Activated CD4-positive, alpha-beta memory T cell treated with anti-CD3 and anti-CD28 coated beads for 36 hours (primary cell): ENCODE measurements around the gene SEZ6L2. TPM values are rescaled to one million over a fixed set of nuclear protein-coding genes. Genes with fewer than 3 reads are reported as not detected.
"Not testable (repeated sequence)": the region's sequence is repeated elsewhere in the genome, so short reads cannot be mapped to it uniquely, and the experiment has no call there.

Experiments
- CTCF ChIA-PET: fragments of 350-600 bp; sonication (Branson Sonifier 250); formaldehyde crosslinking; loops from one replicate; lab custom pipeline; 2021; ENCODE audit warnings: antibody characterized with exemption, inconsistent platforms; lab: Charles Lee
- POLR2A ChIA-PET: fragments of 350-600 bp; sonication (Branson Sonifier 250); formaldehyde crosslinking; loops from one replicate; lab custom pipeline; 2021; ENCODE audit warnings: antibody characterized with exemption; lab: Charles Lee
- DNase-seq: peaks from one replicate; pipeline ENCODE4 v3.0.0-alpha.2; 2020
- H3K27ac Mint-ChIP-seq: one replicate; pipeline ENCODE4 v1.8.0; 2021; ENCODE audit warnings: mixed read lengths
- H3K27me3 Mint-ChIP-seq: one replicate; pipeline ENCODE4 v1.8.0; 2021; ENCODE audit warnings: mixed read lengths
- H3K36me3 Mint-ChIP-seq: one replicate; pipeline ENCODE4 v1.8.0; 2021; ENCODE audit warnings: mixed read lengths
- H3K4me1 Mint-ChIP-seq: one replicate; pipeline ENCODE4 v1.8.0; 2021; ENCODE audit warnings: low read depth, mixed read lengths
- H3K4me3 Mint-ChIP-seq: one replicate; pipeline ENCODE4 v1.8.0; 2021; ENCODE audit warnings: mild to moderate bottlenecking, mixed read lengths
- H3K9me3 Mint-ChIP-seq: one replicate; pipeline ENCODE4 v1.8.0; 2021; ENCODE audit warnings: mixed read lengths
- intact Hi-C: fragments of 100-400 bp; cut with micrococcal nuclease; formaldehyde crosslinking; loops from one replicate; pipeline ENCODE4 v1.15.1; 2023
- total RNA-seq, 2 experiments: library from RNA; stranded (reverse); gene quantifications; one replicate each; pipeline ENCODE4 v1.2.3, GENCODE V29; 2021

SEZ6L2 gene
- total RNA-seq, 2 experiments from 2014 or later, result 0.38 to 0.58 TPM

DNA sequence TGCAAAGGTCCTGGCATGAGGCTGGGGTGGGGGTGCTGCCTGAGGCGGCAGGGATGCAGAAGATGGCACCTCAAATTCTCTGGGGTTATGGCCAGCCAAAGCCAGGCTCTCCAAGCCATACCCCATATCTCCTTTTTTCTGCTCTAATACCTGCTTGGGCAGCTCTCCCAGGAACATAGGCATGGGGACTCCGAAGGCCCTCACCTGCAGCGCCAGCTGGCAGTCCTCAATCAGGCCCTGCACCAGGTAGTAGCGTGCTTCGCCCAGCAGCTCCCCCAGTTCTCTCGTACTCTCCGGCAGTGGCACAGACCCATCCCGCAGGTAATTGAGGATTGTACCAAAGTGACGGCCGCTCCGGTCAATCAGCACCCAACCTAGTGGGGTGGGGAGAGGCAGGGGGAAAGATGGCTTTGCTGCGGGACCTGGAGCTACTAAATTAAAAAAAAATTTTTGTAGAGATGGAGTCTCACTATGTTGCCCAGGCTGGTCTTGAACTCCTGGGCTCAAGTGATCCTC lies 23.7 kb upstream of the SEZ6L2 start:
- Mint-ChIP-seq H3K9me3 (no peaks in the 10 kb centered on the region), H3K27me3 (no peaks in the 10 kb centered on the region), H3K4me3 (no peak overlapping the region), H3K36me3 (peaks cover 14% of the 10 kb centered on the region), H3K4me1 (peaks cover 44% of the 10 kb centered on the region), H3K27ac (no peak overlapping the region)
- DNase-seq, result no peak
- intact Hi-C loops, result no loop called here
- ChIA-PET CTCF (interaction anchor here (0.5 to 1.2 kb wide), 2 partner anchors 80 to 109 kb away, joined by 3 read pairs; no protein-coding TSS in a partner anchor), POLR2A (interaction anchor here (0.7 kb wide), 1 partner anchor 50 kb away, joined by 3 read pairs; the partner anchor contains the start of gene TAOK2)

DNA sequence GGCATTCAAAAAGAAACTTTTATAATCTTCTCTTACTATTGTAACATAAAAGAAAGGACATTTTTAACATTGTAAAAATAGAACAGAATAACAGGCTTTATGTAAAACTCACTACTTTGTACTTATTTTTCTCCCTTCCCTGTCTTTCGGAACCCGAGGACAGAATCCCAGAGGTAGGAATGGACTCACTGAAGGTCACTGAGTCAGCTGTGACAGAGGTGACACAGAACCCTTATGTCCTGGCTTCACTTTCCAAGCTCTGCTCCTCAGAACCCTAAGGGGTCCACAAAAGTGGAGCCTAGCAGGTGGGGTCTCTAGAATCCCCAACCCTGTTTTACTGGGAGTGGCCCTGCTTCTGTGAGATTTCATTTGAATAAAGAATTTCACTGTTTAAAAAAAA lies 23.0 kb upstream of the SEZ6L2 start:
- Mint-ChIP-seq H3K4me1 (peaks cover 40% of the 10 kb centered on the region), H3K27ac (no peak overlapping the region), H3K4me3 (no peak overlapping the region), H3K9me3 (no peaks in the 10 kb centered on the region), H3K36me3 (peaks cover 18% of the 10 kb centered on the region), H3K27me3 (no peaks in the 10 kb centered on the region)
- intact Hi-C loops, result no loop called here
- POLR2A ChIA-PET, result no interaction called here
- DNase-seq, result no peak
- CTCF ChIA-PET, result interaction anchor here (1.2 kb wide), 1 partner anchor 110 kb away, joined by 3 read pairs; no protein-coding TSS in a partner anchor

DNA sequence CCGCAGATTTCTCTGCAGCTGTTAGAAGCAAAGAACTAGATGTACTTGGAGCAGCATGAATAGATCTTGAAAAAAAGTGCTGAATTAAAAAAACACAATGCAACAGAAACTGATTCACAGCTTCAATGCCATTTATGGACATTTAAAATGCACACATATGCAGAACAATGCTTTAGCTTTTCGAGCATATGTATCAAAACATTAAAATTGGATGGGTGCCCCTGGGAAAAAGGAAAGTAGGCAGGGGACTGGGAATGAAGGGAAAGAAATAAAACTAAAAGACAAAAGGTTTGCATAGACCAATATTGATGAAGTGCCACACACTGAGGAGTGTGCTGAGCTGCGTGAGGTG lies 21.7 kb upstream of the SEZ6L2 start:
- Mint-ChIP-seq H3K4me3 (no peak overlapping the region), H3K9me3 (no peaks in the 10 kb centered on the region), H3K36me3 (peaks cover 18% of the 10 kb centered on the region), H3K27me3 (no peaks in the 10 kb centered on the region), H3K27ac (no peak overlapping the region), H3K4me1 (peaks cover 27% of the 10 kb centered on the region)
- intact Hi-C loops, result no loop called here
- no peak for DNase-seq
- ChIA-PET POLR2A (no interaction called here), CTCF (interaction anchor here (1.0 kb wide), 1 partner anchor 27 kb away, joined by 3 read pairs; no protein-coding TSS in a partner anchor)

DNA sequence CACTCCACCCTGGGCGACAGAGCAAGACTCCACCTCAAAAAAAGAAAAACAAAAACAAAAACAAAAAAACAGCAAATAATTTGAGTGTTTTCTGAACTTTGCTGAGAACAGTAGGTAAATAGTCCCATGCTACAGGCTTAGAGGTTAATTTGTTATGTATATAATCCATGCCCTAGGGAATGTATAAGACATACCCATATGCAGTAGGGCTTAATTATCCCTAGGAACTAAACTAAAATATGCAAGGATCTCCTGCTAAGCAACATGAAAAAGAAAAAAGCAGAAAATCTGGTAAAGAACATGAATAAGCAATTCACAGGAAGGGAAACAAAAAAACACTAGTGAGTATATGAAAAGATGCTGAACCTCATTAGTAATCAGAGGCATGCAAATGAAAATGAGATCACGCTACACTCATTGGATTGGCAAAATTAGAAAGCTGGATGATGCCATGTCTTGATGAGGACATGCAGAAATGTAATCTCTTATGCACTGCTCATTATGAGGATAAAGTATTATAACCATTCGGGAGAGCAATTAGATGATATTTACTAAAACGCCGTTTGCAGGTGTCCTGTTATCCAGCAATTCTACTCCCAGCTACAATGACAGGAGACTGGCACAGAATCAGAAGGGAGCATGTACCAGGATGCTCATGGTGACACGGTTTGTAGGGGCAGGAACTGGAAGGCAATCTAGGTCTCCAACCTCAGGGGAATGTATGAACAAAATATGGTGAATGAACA lies 21.1 kb upstream of the SEZ6L2 start:
- Mint-ChIP-seq H3K27ac (no peak overlapping the region), H3K4me3 (no peak overlapping the region), H3K4me1 (peaks cover 27% of the 10 kb centered on the region), H3K27me3 (no peaks in the 10 kb centered on the region), H3K9me3 (no peaks in the 10 kb centered on the region), H3K36me3 (peaks cover 18% of the 10 kb centered on the region)
- intact Hi-C loops, result no loop called here
- ChIA-PET POLR2A (no interaction called here), CTCF (interaction anchor here (1.0 kb wide), 1 partner anchor 28 kb away, joined by 3 read pairs; no protein-coding TSS in a partner anchor)
- DNase-seq, result no peak

DNA sequence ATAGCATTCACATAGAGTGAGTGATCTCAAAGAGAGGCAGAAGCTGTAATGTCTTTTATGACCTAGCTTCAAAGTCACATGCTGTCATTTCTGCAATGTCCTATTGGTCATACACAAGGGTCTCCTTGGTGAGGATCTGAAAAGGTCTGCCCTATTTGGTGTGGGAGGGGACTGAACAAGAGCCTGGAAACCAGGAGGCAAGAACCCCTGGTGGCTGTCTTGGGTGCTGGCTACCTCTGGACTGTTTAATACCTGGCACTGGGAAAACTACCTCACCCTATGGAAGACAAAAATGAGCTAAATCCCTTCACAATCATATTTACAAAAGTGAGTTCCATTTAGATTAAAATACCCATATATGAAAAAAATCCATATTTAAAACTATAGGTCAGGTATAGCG lies 17.6 kb upstream of the SEZ6L2 start:
- peaks cover 11% of the 10 kb centered on the region for H3K4me1 Mint-ChIP-seq
- CTCF ChIA-PET, result interaction anchor here (1.0 to 1.5 kb wide), 3 partner anchors 9 to 116 kb away, joined by 3 to 4 read pairs (median 4); partner anchors contain the start of gene KCTD13
- H3K36me3 Mint-ChIP-seq, result peaks cover 26% of the 10 kb centered on the region
- no peak overlapping the region for H3K4me3 Mint-ChIP-seq
- no peaks in the 10 kb centered on the region for H3K9me3 Mint-ChIP-seq
- intact Hi-C loops, result no loop called here
- H3K27me3 Mint-ChIP-seq, result no peaks in the 10 kb centered on the region
- POLR2A ChIA-PET, result interaction anchor here (1.1 to 1.7 kb wide), 2 partner anchors 9 to 15 kb away, joined by 3 to 7 read pairs; partner anchors contain the start of gene KCTD13
- no peak for DNase-seq
- no peak overlapping the region for H3K27ac Mint-ChIP-seq

DNA sequence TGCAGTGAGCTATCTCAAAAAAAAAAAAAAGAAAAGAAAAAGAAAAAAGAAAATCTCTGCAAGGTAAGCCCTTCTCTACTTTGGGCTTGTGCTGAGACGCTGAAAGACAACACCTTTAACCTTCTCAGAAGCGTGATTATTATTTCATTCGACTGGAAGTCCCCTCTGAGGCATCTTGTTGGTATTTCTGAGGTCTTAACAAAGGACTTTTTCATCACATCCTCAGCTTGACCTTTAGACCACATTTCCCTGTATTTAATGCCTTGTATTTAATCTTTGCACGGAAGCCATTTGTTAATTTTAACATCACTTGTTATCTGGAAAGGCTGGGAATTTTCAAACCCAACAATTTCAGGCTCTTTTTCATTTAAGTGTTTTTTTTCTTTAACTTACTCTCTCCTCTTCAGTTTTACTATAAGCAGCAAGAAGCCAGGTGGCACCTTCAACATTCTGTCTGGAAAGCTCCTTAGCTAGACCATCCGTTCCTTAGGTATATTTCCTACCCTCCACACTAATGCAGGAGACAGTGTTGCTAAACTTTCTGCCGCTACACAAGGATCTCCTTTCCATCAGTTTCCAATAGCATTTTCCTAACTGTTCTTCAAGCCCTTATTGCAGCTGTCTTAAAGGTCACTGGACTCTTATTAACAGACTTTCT lies 16.4 kb upstream of the SEZ6L2 start:
- H3K4me1 Mint-ChIP-seq, result peaks cover 5% of the 10 kb centered on the region
- no peak for DNase-seq
- no peak overlapping the region for H3K4me3 Mint-ChIP-seq
- no peaks in the 10 kb centered on the region for H3K9me3 Mint-ChIP-seq
- ChIA-PET POLR2A (interaction anchor here (1.1 to 1.7 kb wide), 2 partner anchors 10 to 14 kb away, joined by 3 to 7 read pairs; partner anchors contain the start of gene KCTD13), CTCF (interaction anchor here (0.9 to 1.0 kb wide), 2 partner anchors 11 to 90 kb away, joined by 3 to 4 read pairs; partner anchors contain the start of gene KCTD13)
- H3K36me3 Mint-ChIP-seq, result peaks cover 21% of the 10 kb centered on the region
- no peaks in the 10 kb centered on the region for H3K27me3 Mint-ChIP-seq
- intact Hi-C loops, result no loop called here
- H3K27ac Mint-ChIP-seq, result no peak overlapping the region

DNA sequence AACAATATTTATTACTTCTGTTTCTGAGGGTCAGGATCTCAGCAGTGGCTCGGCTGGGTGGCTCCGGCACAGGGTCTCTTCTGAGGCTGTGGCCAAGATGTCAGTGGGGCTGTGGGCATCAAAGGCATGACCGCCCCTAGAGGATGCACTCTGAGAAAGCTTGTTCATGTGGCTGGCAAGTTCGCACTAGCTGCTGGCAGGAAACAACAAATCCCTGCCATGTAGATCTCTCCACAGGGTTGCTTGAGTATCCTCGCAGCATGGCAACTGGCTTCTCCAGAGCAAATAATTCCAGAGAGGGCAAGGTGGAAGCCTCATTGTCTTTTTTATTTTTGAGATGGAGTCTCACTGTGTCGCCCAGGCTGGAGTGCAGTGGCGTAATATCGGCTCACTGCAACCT lies 14.2 kb upstream of the SEZ6L2 start:
- no peak overlapping the region for H3K27ac Mint-ChIP-seq
- CTCF ChIA-PET, result interaction anchor here (0.6 kb wide), 1 partner anchor 33 kb away, joined by 3 read pairs; no protein-coding TSS in a partner anchor
- H3K4me3 Mint-ChIP-seq, result no peak overlapping the region
- DNase-seq, result no peak
- POLR2A ChIA-PET, result no interaction called here
- no peaks in the 10 kb centered on the region for H3K27me3 Mint-ChIP-seq
- H3K9me3 Mint-ChIP-seq, result no peaks in the 10 kb centered on the region
- H3K4me1 Mint-ChIP-seq, result no peaks in the 10 kb centered on the region
- intact Hi-C loops, result no loop called here
- peaks cover 14% of the 10 kb centered on the region for H3K36me3 Mint-ChIP-seq

DNA sequence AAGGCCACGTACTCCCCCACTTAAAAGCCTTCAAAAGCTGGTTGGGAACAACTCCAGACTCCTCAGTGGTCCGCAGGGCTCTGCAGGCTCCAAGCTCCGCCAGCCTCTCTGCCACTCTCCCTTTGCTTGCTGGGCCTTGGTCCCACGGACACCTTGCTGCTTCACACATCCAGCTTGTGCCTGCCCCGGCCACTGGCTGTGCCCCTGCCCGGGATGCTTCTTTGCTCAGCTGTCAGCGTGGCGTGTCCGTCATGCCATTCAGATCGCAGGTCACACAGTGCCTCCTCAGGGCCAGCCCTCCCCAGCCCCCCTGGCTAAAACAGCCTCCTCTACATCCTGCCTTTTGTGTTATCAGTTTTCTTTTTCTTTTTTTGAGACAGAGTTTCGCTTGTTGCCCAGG lies 12.7 kb upstream of the SEZ6L2 start:
- Mint-ChIP-seq H3K36me3 (peaks cover 9% of the 10 kb centered on the region), H3K9me3 (no peaks in the 10 kb centered on the region), H3K4me1 (no peaks in the 10 kb centered on the region), H3K27ac (no peak overlapping the region), H3K27me3 (no peaks in the 10 kb centered on the region), H3K4me3 (no peak overlapping the region)
- intact Hi-C loops, result no loop called here
- POLR2A ChIA-PET, result interaction anchor here (1.2 kb wide), 1 partner anchor 14 kb away, joined by 4 read pairs; the partner anchor contains the start of gene KCTD13
- CTCF ChIA-PET, result no interaction called here
- no peak for DNase-seq

DNA sequence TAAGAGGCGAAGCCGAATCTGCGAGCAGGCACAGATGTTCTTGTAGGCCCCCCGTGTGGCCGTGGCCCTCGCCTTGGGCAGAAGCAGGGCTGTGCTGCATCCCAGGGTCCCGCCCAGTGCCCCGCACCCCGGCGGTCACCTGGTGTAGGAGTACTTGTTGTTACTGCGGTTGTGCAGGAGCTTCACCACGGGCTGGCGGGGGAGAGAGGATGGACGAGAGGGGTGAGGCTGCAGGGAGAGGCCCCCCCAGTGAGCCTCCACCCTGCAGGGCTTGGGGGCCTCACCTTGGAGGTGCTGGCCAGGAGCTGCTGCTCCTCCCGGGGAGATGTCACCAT lies 12.3 kb upstream of the SEZ6L2 start:
- POLR2A ChIA-PET, result interaction anchor here (1.2 kb wide), 1 partner anchor 14 kb away, joined by 4 read pairs; the partner anchor contains the start of gene KCTD13
- DNase-seq, result no peak
- Mint-ChIP-seq H3K36me3 (peaks cover 9% of the 10 kb centered on the region), H3K27ac (no peak overlapping the region), H3K27me3 (no peaks in the 10 kb centered on the region), H3K4me1 (no peaks in the 10 kb centered on the region), H3K9me3 (no peaks in the 10 kb centered on the region), H3K4me3 (no peak overlapping the region)
- CTCF ChIA-PET, result no interaction called here
- intact Hi-C loops, result no loop called here

DNA sequence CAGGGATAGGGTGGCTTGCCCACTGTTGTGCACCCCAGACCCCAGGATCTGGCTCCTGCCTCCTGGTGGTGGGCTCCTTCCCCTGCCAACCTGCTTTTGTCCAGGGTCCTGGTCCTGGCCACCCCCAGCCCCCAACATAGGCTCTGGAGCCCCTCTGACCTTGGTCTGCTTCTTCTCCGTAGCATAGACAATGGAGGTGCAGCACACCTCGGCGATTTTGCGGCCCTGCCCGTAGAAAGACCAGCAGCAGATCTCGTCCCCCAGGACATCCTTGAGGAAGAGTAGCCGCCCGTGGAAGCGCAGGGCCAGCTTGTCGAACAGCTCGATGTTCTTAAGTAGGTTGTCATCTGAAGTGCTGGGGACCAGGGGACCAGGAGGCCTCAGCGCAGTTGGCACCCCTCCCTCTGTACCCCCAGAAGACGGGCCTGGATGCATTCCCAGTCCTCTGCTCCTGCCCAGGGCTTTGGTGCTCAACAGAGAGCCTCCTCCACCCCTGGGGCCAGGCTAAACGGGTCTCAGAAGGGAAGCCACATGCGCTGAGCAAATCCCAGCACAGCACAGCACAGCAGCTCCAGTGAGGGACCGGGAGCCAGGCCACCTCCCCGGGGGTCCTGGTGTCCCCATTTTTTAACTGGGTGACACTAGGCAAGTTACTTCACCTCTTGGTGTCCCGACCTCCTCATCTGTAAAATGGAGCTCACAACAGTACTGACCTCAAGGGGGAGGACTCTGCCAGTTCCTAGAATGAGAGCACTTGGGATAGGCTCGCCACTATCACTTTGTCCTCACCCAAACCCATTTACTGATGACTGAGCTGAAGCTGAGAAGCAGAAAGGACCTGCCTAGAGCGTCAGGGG lies 11.7 kb upstream of the SEZ6L2 start:
- no peak for DNase-seq
- Mint-ChIP-seq H3K27me3 (no peaks in the 10 kb centered on the region), H3K9me3 (no peaks in the 10 kb centered on the region), H3K36me3 (peaks cover 9% of the 10 kb centered on the region), H3K27ac (no peak overlapping the region), H3K4me1 (no peaks in the 10 kb centered on the region), H3K4me3 (no peak overlapping the region)
- ChIA-PET CTCF (interaction anchor here (1.2 kb wide), 1 partner anchor 11 kb away, joined by 3 read pairs; the partner anchor contains the start of gene ASPHD1), POLR2A (interaction anchor here (1.2 kb wide), 1 partner anchor 15 kb away, joined by 4 read pairs; the partner anchor contains the start of gene KCTD13)
- intact Hi-C loops, result no loop called here

DNA sequence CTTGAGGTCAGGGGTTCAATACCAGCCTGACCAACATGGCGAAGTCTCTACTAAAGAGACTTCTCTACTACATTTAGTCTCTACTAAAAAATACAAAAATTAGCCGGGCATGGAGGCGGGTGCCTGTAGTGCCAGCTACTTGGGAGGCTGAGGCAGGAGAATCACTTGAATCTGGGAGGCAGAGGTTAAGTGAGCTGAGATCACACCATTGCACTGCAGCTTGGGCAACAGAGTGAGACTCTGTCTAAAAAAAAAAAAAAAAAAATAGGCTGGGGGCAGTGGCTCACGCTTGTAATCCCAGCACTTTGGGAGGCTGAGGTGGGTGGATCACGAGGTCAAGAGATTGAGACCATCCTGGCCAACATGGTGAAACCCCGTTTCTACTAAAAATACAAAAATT lies 10.5 kb upstream of the SEZ6L2 start:
- H3K27ac Mint-ChIP-seq, H3K4me1 Mint-ChIP-seq, DNase-seq, POLR2A ChIA-PET, H3K27me3 Mint-ChIP-seq, H3K4me3 Mint-ChIP-seq, H3K36me3 Mint-ChIP-seq, H3K9me3 Mint-ChIP-seq, intact Hi-C loops: not testable (repeated sequence)
- CTCF ChIA-PET, result interaction anchor here (1.2 kb wide), 1 partner anchor 10 kb away, joined by 3 read pairs; the partner anchor contains the start of gene ASPHD1
